Hepatocyte (in vitro differentiated cells): ENCODE results near the gene ARAF. TPM values are rescaled to one million over a fixed set of nuclear protein-coding genes. Genes with fewer than 3 reads are reported as not detected.

Source experiments
- DNase-seq: peaks from one replicate; pipeline ENCODE4 v3.0.0-alpha.2; 2016; ENCODE audit warnings: low spot score
- H2AFZ ChIP-seq: fragments of 200-600 bp; sonication (generic); 2 replicates; pipeline ENCODE4 v1.6.0; 2016; ENCODE audit warnings: antibody characterized with exemption, mild to moderate bottlenecking
- H3K27ac ChIP-seq: fragments of 200-600 bp; sonication (generic); 2 replicates; pipeline ENCODE4 v1.5.1; 2016; ENCODE audit warnings: mild to moderate bottlenecking
- H3K27me3 ChIP-seq: fragments of 200-600 bp; sonication (generic); 2 replicates; pipeline ENCODE4 v1.6.1; 2016
- H3K36me3 ChIP-seq: fragments of 200-600 bp; sonication (generic); replicated peaks from 2 replicates; pipeline ENCODE4 v1.5.1; 2016; ENCODE audit warnings: low read depth; ENCODE audit not compliant: insufficient read depth
- H3K4me1 ChIP-seq: fragments of 200-600 bp; sonication (generic); 2 replicates; pipeline ENCODE4 v1.5.1; 2016; ENCODE audit warnings: mild to moderate bottlenecking, moderate library complexity; ENCODE audit not compliant: insufficient read depth
- H3K4me2 ChIP-seq: fragments of 200-600 bp; sonication (generic); 2 replicates; pipeline ENCODE4 v1.6.0; 2016
- H3K4me3 ChIP-seq: fragments of 200-600 bp; sonication (generic); 2 replicates; pipeline ENCODE4 v1.5.1; 2016; ENCODE audit warnings: mild to moderate bottlenecking
- H3K79me2 ChIP-seq: fragments of 200-600 bp; sonication (generic); 2 replicates; pipeline ENCODE4 v1.6.0; 2017; ENCODE audit warnings: mild to moderate bottlenecking
- H3K9me2 ChIP-seq: fragments of 200-600 bp; sonication (generic); replicated peaks from 2 replicates; pipeline ENCODE4 v1.6.0; 2017; ENCODE audit warnings: mild to moderate bottlenecking; ENCODE audit not compliant: insufficient read depth
- H3K9me3 ChIP-seq: fragments of 200-600 bp; sonication (generic); 2 replicates; pipeline ENCODE4 v1.5.1; 2016; ENCODE audit warnings: low read depth, mild to moderate bottlenecking
- H4K20me1 ChIP-seq: fragments of 200-600 bp; sonication (generic); 2 replicates; pipeline ENCODE4 v1.6.0; 2016; ENCODE audit warnings: mild to moderate bottlenecking; ENCODE audit not compliant: insufficient read depth, poor library complexity, severe bottlenecking
- EZH2 ChIP-seq: fragments of 200-600 bp; sonication (generic); IDR thresholded peaks from 2 replicates; pipeline ENCODE4 v1.6.1; 2016; ENCODE audit warnings: antibody characterized with exemption, mild to moderate bottlenecking, borderline replicate concordance
- EZH2phosphoT487 ChIP-seq: fragments of 200-600 bp; sonication (generic); IDR thresholded peaks from one replicate; pipeline ENCODE4 v1.6.1; 2018; ENCODE audit warnings: antibody characterized with exemption, mild to moderate bottlenecking, low read depth, moderate library complexity; ENCODE audit not compliant: unreplicated experiment, severe bottlenecking
- WGBS: methylation state at CpG from one replicate; pipeline ENCODE4 v1.1.6; 2016; ENCODE audit warnings: low lambda C conversion rate; ENCODE audit errors: missing lambda C conversion rate; 5-methylcytosine and 5-hydroxymethylcytosine counted together
- polyA plus RNA-seq: library from polyadenylated mRNA; unstranded; fragments of >200 nt; fragmentation: Nextera tagmentation; extraction: Ambion mirVana; gene quantifications from 2 replicates; pipeline ENCODE4 v1.2.1, GENCODE V29; 2016
- total RNA-seq: library from RNA; depleted of rRNA; stranded (reverse); fragments of >200 nt; gene quantifications from 2 replicates; pipeline ENCODE4 v1.2.3, GENCODE V29; 2014
- TF ChIP-seq, protein P1 (sequence below): fragments of 200-600 bp; sonication (generic); IDR thresholded peaks from 2 replicates; pipeline ENCODE4 v1.5.1; 2016; ENCODE audit warnings: antibody characterized with exemption, mild to moderate bottlenecking; ENCODE audit not compliant: poor library complexity

ARAF gene
- total and polyA plus RNA-seq, 2 experiments from 2014 or later = 29.8 to 89.6 TPM

DNA sequence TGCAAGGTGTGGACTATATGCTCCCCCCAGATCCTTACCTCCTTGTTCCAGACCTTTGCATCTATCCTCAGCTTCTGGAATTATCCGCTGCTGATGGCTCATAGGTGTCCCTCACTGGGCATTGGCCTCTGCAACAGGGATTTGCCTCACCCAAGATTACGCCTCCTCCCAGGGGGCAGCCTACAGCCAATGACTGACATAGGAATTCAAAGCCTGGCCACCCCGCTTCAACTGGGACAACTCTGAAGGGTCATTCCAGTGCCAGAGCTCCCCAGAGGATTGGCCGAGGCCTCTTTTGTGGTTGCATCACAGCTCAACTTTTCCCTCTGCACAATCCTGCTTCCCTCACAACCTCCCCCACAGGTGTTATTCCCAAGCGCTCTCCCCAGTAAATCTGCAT, 53.6 kb downstream of the ARAF start:
- Histone ChIP-seq H3K27ac (no peak overlapping the region), H3K9me3 (no peaks in the 10 kb centered on the region), H3K36me3 (no peaks in the 10 kb centered on the region), H3K4me2 (no peak overlapping the region), H4K20me1 (no peaks in the 10 kb centered on the region), H2AFZ (no peak overlapping the region), H3K27me3 (no peaks in the 10 kb centered on the region), H3K4me1 (no peaks in the 10 kb centered on the region), H3K4me3 (no peak overlapping the region), H3K79me2 (no peaks in the 10 kb centered on the region), H3K9me2 (no peaks in the 10 kb centered on the region)
- WGBS = 74% methylated on average over 5 of the region's 5 CpGs
- TF ChIP-seq, protein P1, sequence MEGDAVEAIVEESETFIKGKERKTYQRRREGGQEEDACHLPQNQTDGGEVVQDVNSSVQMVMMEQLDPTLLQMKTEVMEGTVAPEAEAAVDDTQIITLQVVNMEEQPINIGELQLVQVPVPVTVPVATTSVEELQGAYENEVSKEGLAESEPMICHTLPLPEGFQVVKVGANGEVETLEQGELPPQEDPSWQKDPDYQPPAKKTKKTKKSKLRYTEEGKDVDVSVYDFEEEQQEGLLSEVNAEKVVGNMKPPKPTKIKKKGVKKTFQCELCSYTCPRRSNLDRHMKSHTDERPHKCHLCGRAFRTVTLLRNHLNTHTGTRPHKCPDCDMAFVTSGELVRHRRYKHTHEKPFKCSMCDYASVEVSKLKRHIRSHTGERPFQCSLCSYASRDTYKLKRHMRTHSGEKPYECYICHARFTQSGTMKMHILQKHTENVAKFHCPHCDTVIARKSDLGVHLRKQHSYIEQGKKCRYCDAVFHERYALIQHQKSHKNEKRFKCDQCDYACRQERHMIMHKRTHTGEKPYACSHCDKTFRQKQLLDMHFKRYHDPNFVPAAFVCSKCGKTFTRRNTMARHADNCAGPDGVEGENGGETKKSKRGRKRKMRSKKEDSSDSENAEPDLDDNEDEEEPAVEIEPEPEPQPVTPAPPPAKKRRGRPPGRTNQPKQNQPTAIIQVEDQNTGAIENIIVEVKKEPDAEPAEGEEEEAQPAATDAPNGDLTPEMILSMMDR = no peak
- no peak for TF ChIP-seq EZH2
- TF ChIP-seq EZH2phosphoT487 = no peak
- no peak for DNase-seq

DNA sequence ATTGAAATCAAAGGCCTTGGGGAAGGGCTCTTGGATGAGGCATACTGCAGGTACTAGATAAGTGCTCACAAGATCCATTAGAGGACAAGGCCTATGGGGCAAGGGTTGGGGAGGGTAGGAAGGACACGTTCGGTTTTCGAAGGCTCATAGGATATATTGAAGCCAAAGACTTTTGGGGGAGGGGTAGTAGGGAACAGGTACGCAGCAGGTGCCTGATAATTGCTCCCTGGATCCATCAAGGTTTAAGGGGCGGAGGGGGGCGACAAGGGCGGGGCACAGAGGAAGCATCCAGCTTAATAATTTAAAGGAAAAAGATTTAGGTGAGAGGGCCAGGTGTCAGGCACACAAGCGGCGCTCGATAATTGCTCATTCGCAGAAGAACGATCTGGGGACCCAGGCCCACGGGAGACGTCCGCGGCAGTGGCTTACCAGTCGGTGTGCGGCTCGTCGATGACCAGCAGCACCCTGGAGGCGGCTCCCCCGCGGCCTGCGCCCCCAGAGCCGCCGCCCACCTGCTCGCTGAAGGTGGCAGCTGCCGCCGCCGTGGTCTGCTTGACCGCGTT, 58.0 kb downstream of the ARAF start:
- WGBS = 59% methylated on average over 30 of the region's 32 CpGs
- H3K79me2 ChIP-seq = no peaks in the 10 kb centered on the region
- H3K27me3 ChIP-seq = no peaks in the 10 kb centered on the region
- no peak overlapping the region for H3K27ac ChIP-seq
- no peaks in the 10 kb centered on the region for H4K20me1 ChIP-seq
- no peaks in the 10 kb centered on the region for H3K36me3 ChIP-seq
- H2AFZ ChIP-seq = no peak overlapping the region
- H3K4me2 ChIP-seq = peak overlapping the region; percentile 80
- no peak for TF ChIP-seq EZH2phosphoT487
- no peak for TF ChIP-seq EZH2
- TF ChIP-seq, protein P1 = no peak
- H3K9me2 ChIP-seq = no peaks in the 10 kb centered on the region
- no peaks in the 10 kb centered on the region for H3K4me1 ChIP-seq
- DNase-seq = no peak
- H3K4me3 ChIP-seq = no peak overlapping the region
- H3K9me3 ChIP-seq = no peaks in the 10 kb centered on the region

- H3K9me2 ChIP-seq = no peaks in the 10 kb centered on the region
- peak; percentile 92 for DNase-seq
- TF ChIP-seq, protein P1 = no peak
- TF ChIP-seq EZH2phosphoT487 = no peak
- no peak for TF ChIP-seq EZH2
- peak within 1 kb of the TSS; percentile 23 for H3K4me3 ChIP-seq
- H3K36me3 ChIP-seq = no peaks in the 10 kb centered on the region
- WGBS = 31% methylated on average over 70 of the region's 88 CpGs
- H2AFZ ChIP-seq = no peak within 1 kb of the TSS
- H3K79me2 ChIP-seq = no peaks in the 10 kb centered on the region
- H3K9me3 ChIP-seq = no peaks in the 10 kb centered on the region
- no peak within 1 kb of the TSS for H3K27ac ChIP-seq
- H3K4me2 ChIP-seq = peak within 1 kb of the TSS; percentile 80
- no peaks in the 10 kb centered on the region for H3K27me3 ChIP-seq
- H3K4me1 ChIP-seq = no peaks in the 10 kb centered on the region
- H4K20me1 ChIP-seq = no peaks in the 10 kb centered on the region
Observed at GRCh38 chrX:47619486-47620302, 58.7 kb downstream of the ARAF start, which contains the start of gene SYN1. Gene SYN1 (minus strand): TSS chrX:47619857. CDS start chrX:47619728, 129 bp downstream.
